ENCODE data around the gene OR10C1.

OR10C1 gene

GRCh38 chr6:29414588-29414987 is 24.5 kb upstream of the OR10C1 start, which contains the start of gene OR12D1:
TSS of gene OR12D1 (plus strand) at chr6:29414928.
- TF ChIP-seq FOXP2 (optimal IDR thresholded peaks at IDR 0.05; ENCODE audit: borderline replicate concordance, extremely low read depth, extremely low read length, insufficient read depth): no peak
- no peak for TF ChIP-seq TAF1 (IDR thresholded peaks at IDR 0.05; ENCODE audit: borderline replicate concordance, insufficient read depth, low read length)
- no peak for TF ChIP-seq REST (IDR thresholded peaks at IDR 0.05; ENCODE audit: insufficient read depth in 1 of 2, low read depth in 2 of 2, low read length in 2 of 2)
- no peak for TF ChIP-seq SIN3A (IDR thresholded peaks at IDR 0.05; ENCODE audit: borderline replicate concordance, insufficient read depth, low read length)
- no peak for TF ChIP-seq POLR2AphosphoS5 (IDR thresholded peaks at IDR 0.05; ENCODE audit: low read depth, low read length)

GRCh38 chr6:29419516-29419915 is 19.6 kb upstream of the OR10C1 start:
- TF ChIP-seq SIN3A (IDR thresholded peaks at IDR 0.05; ENCODE audit: borderline replicate concordance, insufficient read depth, low read length): no peak
- TF ChIP-seq POLR2AphosphoS5 (IDR thresholded peaks at IDR 0.05; ENCODE audit: low read depth, low read length): no peak
- TF ChIP-seq TAF1 (IDR thresholded peaks at IDR 0.05; ENCODE audit: borderline replicate concordance, insufficient read depth, low read length): no peak
- TF ChIP-seq FOXP2 (optimal IDR thresholded peaks at IDR 0.05; ENCODE audit: borderline replicate concordance, extremely low read depth, extremely low read length, insufficient read depth): no peak
- no peak for TF ChIP-seq REST (IDR thresholded peaks at IDR 0.05; ENCODE audit: insufficient read depth in 1 of 2, low read depth in 2 of 2, low read length in 2 of 2)

- TF ChIP-seq POLR2AphosphoS5 (IDR thresholded peaks at IDR 0.05; ENCODE audit: low read depth, low read length) (no peak), SIN3A (IDR thresholded peaks at IDR 0.05; ENCODE audit: borderline replicate concordance, insufficient read depth, low read length) (no peak), REST (IDR thresholded peaks at IDR 0.05; ENCODE audit: insufficient read depth in 1 of 2, low read depth in 2 of 2, low read length in 2 of 2) (no peak), FOXP2 (optimal IDR thresholded peaks at IDR 0.05; ENCODE audit: borderline replicate concordance, extremely low read depth, extremely low read length, insufficient read depth) (no peak)
These were observed 14.9 kb upstream of the OR10C1 start for GRCh38 chr6:29424168-29424567.

- TF ChIP-seq REST (IDR thresholded peaks at IDR 0.05; ENCODE audit: insufficient read depth in 1 of 2, low read depth in 2 of 2, low read length in 2 of 2): no peak
- TF ChIP-seq POLR2AphosphoS5 (IDR thresholded peaks at IDR 0.05; ENCODE audit: low read depth, low read length): no peak
- no peak for TF ChIP-seq FOXP2 (optimal IDR thresholded peaks at IDR 0.05; ENCODE audit: borderline replicate concordance, extremely low read depth, extremely low read length, insufficient read depth)
- no peak for TF ChIP-seq TAF1 (IDR thresholded peaks at IDR 0.05; ENCODE audit: borderline replicate concordance, insufficient read depth, low read length)
- TF ChIP-seq SIN3A (IDR thresholded peaks at IDR 0.05; ENCODE audit: borderline replicate concordance, insufficient read depth, low read length): no peak
These were observed 14.5 kb upstream of the OR10C1 start for GRCh38 chr6:29424575-29424974.

- TF ChIP-seq SIN3A (IDR thresholded peaks at IDR 0.05; ENCODE audit: borderline replicate concordance, insufficient read depth, low read length) (no peak), TAF1 (IDR thresholded peaks at IDR 0.05; ENCODE audit: borderline replicate concordance, insufficient read depth, low read length) (no peak), REST (IDR thresholded peaks at IDR 0.05; ENCODE audit: insufficient read depth in 1 of 2, low read depth in 2 of 2, low read length in 2 of 2) (no peak), FOXP2 (optimal IDR thresholded peaks at IDR 0.05; ENCODE audit: borderline replicate concordance, extremely low read depth, extremely low read length, insufficient read depth) (no peak), POLR2AphosphoS5 (IDR thresholded peaks at IDR 0.05; ENCODE audit: low read depth, low read length) (no peak)
These were observed 14.0 kb upstream of the OR10C1 start for GRCh38 chr6:29425075-29425474.

Data from PFSK-1 (cell line).